ENCODE measurements around the gene ZMYND15. TPM values are rescaled to one million over a fixed set of nuclear protein-coding genes. Genes with fewer than 3 reads are reported as not detected.

ZMYND15 gene
- total RNA-seq, 1 experiment from 2014 or later = 0.42 TPM

- Histone ChIP-seq H4K91ac (ENCODE audit: insufficient read length, low read depth, low read length) (no peak overlapping the region), H3K18ac (ENCODE audit: insufficient read length, low read depth, low read length) (no peak overlapping the region), H2BK15ac (ENCODE audit: low read depth, low read length) (no peak overlapping the region), H3K4ac (ENCODE audit: low read depth, low read length) (no peak overlapping the region), H3K9me3 (ENCODE audit: control insufficient read depth, low read depth, low read length) (no peaks in the 10 kb centered on the region), H3K56ac (ENCODE audit: insufficient read length, low read depth, low read length) (no peak overlapping the region), H3T11ph (ENCODE audit: low read length) (no peak overlapping the region), H3K9ac (ENCODE audit: extremely low read depth, insufficient read length, low read length) (no peak overlapping the region), H2AK5ac (ENCODE audit: insufficient read length, low read length) (no peak overlapping the region), H3K23ac (ENCODE audit: insufficient read length, low read depth, low read length) (no peak overlapping the region), H2BK12ac (ENCODE audit: insufficient read length, low read depth, low read length) (no peak overlapping the region), H3K4me2 (ENCODE audit: insufficient read depth, insufficient read length, low read length) (no peak overlapping the region), H2BK5ac (ENCODE audit: insufficient read length, low read length) (no peak overlapping the region), H3K27ac (ENCODE audit: insufficient read length, low read depth, low read length) (no peak overlapping the region), H3K79me1 (ENCODE audit: insufficient read depth, low read depth, low read length, poor library complexity, severe bottlenecking) (no peaks in the 10 kb centered on the region), H4K20me1 (ENCODE audit: control insufficient read depth, insufficient read depth, insufficient read length) (no peaks in the 10 kb centered on the region), H3K23me2 (ENCODE audit: insufficient read length, low read depth, low read length, poor library complexity, severe bottlenecking) (no peaks in the 10 kb centered on the region), H2BK120ac (ENCODE audit: low read depth, low read length, poor library complexity, severe bottlenecking) (no peak overlapping the region), H3K4me1 (ENCODE audit: insufficient read depth, low read length) (no peaks in the 10 kb centered on the region), H4K8ac (replicated peaks; ENCODE audit: insufficient read length, low read depth, low read length) (no peak overlapping the region), H3K79me2 (ENCODE audit: insufficient read depth, low read length) (no peaks in the 10 kb centered on the region), H2AFZ (ENCODE audit: low read length) (no peak overlapping the region), H3K14ac (ENCODE audit: insufficient read depth, low read length) (no peak overlapping the region), H2BK20ac (ENCODE audit: low read depth, low read length, poor library complexity, severe bottlenecking) (no peak overlapping the region), H3K27me3 (ENCODE audit: insufficient read depth, low read length) (no peaks in the 10 kb centered on the region; the same call in 1 of the 2 replicates), H4K5ac (ENCODE audit: insufficient read length, low read depth, low read length) (no peak overlapping the region)
- TF ChIP-seq CTCF (conservative IDR thresholded peaks at IDR 0.05) = no peak
- WGBS (ENCODE audit: extremely low coverage, insufficient read length, low lambda C conversion rate) = no CpG with 5 or more reads among the region's 5 CpGs
- H3K4me1 Mint-ChIP-seq = peaks cover 6% of the 10 kb centered on the region in 2 experiments; a peak in 2 of 4 replicates
- no peak overlapping the region; a peak in 1 of 7 replicates for H3K27ac Mint-ChIP-seq
- no peaks in the 10 kb centered on the region for H3K36me3 Mint-ChIP-seq (ENCODE audit: insufficient read depth in 1 of 3, low read depth in 3 of 3)
- no peaks in the 10 kb centered on the region for H3K9me3 Mint-ChIP-seq
- H3K27me3 Mint-ChIP-seq (ENCODE audit: low read depth) = peaks cover 55% of the 10 kb centered on the region
- no peak overlapping the region for H3K4me3 Mint-ChIP-seq
- DNase-seq = no peak
Measured at GRCh38 chr17:4751932-4752331, 12.3 kb downstream of the ZMYND15 start.
